NCI-H524 treated with DMSO at 0.1 percent for 48 hours (cell line): ENCODE results near the gene RPA3.
"Not testable (repeated sequence)": the region's sequence is repeated elsewhere in the genome, so short reads cannot be mapped to it uniquely, and the experiment has no call there.

Experiments
- DNase-seq: peaks from one replicate; lab custom pipeline; 2025; lab: John Stamatoyannopoulos, UW

The RPA3 gene

GRCh38 chr7:7694542-7694941 lies 23.9 kb downstream of the RPA3 start:
- no peak for DNase-seq

- DNase-seq = no peak
These were observed 24.5 kb downstream of the RPA3 start for GRCh38 chr7:7693881-7694280.

- DNase-seq = no peak
These were observed 29.5 kb downstream of the RPA3 start for GRCh38 chr7:7688956-7689355.

GRCh38 chr7:7688310-7688709 lies 30.1 kb downstream of the RPA3 start:
- DNase-seq = no peak

- DNase-seq = no peak
These were observed 30.6 kb downstream of the RPA3 start for GRCh38 chr7:7687800-7688199.

GRCh38 chr7:7686811-7687508 lies 31.4 kb downstream of the RPA3 start:
- DNase-seq = no peak

- no peak for DNase-seq
These were observed 35.5 kb downstream of the RPA3 start for GRCh38 chr7:7682861-7683260.

- peak; percentile 70 for DNase-seq
These were observed 36.5 kb downstream of the RPA3 start for GRCh38 chr7:7681936-7682329.

- DNase-seq = peak; percentile 35
These were observed 37.0 kb downstream of the RPA3 start for GRCh38 chr7:7681191-7681935.

- DNase-seq = not testable (repeated sequence)
These were observed 38.8 kb downstream of the RPA3 start for GRCh38 chr7:7679640-7680039.

- peak; percentile 79 for DNase-seq
These were observed 42.7 kb downstream of the RPA3 start for GRCh38 chr7:7675686-7676085.

- no peak for DNase-seq
These were observed 45.2 kb downstream of the RPA3 start for GRCh38 chr7:7673240-7673550.

GRCh38 chr7:7672545-7673239 lies 45.7 kb downstream of the RPA3 start:
- no peak for DNase-seq

- no peak for DNase-seq
These were observed 47.0 kb downstream of the RPA3 start for GRCh38 chr7:7671361-7671760.

GRCh38 chr7:7670490-7670889 lies 47.9 kb downstream of the RPA3 start:
- no peak for DNase-seq

- DNase-seq = no peak
These were observed 49.7 kb downstream of the RPA3 start for GRCh38 chr7:7668706-7669105.

- DNase-seq = no peak
These were observed 51.2 kb downstream of the RPA3 start for GRCh38 chr7:7667187-7667586.

GRCh38 chr7:7665031-7665430 lies 53.4 kb downstream of the RPA3 start:
- DNase-seq = no peak

- no peak for DNase-seq
These were observed 54.1 kb downstream of the RPA3 start for GRCh38 chr7:7664291-7664690.

GRCh38 chr7:7662527-7662926 lies 55.9 kb downstream of the RPA3 start:
- DNase-seq = no peak

GRCh38 chr7:7656459-7656858 lies 61.9 kb downstream of the RPA3 start:
- not testable (repeated sequence) for DNase-seq

GRCh38 chr7:7654964-7655715 lies 63.3 kb downstream of the RPA3 start:
- DNase-seq = no peak
